ENCODE results near the gene VIPR1.

DNA sequence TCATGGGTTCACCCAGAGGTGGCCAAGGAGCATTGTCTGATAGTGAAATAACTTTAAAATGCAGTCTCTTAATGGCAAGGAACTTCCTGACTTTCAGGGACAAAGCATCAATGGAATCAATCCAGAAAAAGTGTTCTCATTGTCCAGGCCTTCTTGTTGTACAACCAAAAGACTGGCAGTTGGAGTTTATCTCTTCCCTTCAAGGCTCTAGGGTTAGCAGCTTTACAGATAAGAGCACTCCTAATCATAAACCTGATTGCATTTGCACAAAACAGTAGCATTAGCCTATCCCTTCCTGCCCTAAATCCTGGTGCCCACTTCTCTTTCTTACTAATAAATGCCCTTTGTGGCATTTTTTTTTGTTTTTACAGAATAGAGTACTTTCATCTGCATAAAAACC is 43.3 kb upstream of the VIPR1 start:
- TF ChIP-seq, protein P1, sequence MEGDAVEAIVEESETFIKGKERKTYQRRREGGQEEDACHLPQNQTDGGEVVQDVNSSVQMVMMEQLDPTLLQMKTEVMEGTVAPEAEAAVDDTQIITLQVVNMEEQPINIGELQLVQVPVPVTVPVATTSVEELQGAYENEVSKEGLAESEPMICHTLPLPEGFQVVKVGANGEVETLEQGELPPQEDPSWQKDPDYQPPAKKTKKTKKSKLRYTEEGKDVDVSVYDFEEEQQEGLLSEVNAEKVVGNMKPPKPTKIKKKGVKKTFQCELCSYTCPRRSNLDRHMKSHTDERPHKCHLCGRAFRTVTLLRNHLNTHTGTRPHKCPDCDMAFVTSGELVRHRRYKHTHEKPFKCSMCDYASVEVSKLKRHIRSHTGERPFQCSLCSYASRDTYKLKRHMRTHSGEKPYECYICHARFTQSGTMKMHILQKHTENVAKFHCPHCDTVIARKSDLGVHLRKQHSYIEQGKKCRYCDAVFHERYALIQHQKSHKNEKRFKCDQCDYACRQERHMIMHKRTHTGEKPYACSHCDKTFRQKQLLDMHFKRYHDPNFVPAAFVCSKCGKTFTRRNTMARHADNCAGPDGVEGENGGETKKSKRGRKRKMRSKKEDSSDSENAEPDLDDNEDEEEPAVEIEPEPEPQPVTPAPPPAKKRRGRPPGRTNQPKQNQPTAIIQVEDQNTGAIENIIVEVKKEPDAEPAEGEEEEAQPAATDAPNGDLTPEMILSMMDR (IDR thresholded peaks at IDR 0.05; ENCODE audit: low read length) = no peak
- TF ChIP-seq EZH2 (IDR thresholded peaks at IDR 0.05; ENCODE audit: borderline replicate concordance, low read length) = no peak
